GM12878 (cell line): ENCODE data around the gene CWC27. TPM values are rescaled to one million over a fixed set of nuclear protein-coding genes. Genes with fewer than 3 reads are reported as not detected.
A peak's percentile ranks its signal among the peaks of the same experiment; 100 is the strongest.

ENCODE experiments used
- CEBPB ChIP-seq, 2 experiments: fragments of 150-350 bp in 1 of 2; IDR thresholded peaks; 2 replicates each; pipeline ENCODE4 v1.6.1; 2012 to 2014; ENCODE audit warnings: low read depth in 2 of 2, low read length in 2 of 2, borderline replicate concordance in 1 of 2, inconsistent platforms in 1 of 2
- CHD4 ChIP-seq: fragments of 200-600 bp; sonication (generic); IDR thresholded peaks from 2 replicates; pipeline ENCODE4 v1.6.1; 2016; ENCODE audit warnings: mild to moderate bottlenecking
- FOXK2 ChIP-seq: fragments of 450-650 bp; IDR thresholded peaks from 2 replicates; pipeline ENCODE4 v1.6.1; 2017; ENCODE audit warnings: mild to moderate bottlenecking, moderate library complexity
- HDAC6 ChIP-seq: fragments of 200-600 bp; sonication (generic); IDR thresholded peaks from one replicate; pipeline ENCODE4 v1.8.0; 2017; ENCODE audit warnings: antibody characterized with exemption; ENCODE audit not compliant: unreplicated experiment
- JUND ChIP-seq: IDR thresholded peaks from 2 replicates; pipeline ENCODE4 v1.6.1; 2012; ENCODE audit warnings: low read depth, mild to moderate bottlenecking, low read length, improper control_type of control experiment, moderate library complexity
- MXI1 ChIP-seq: fragments of 150-350 bp; IDR thresholded peaks from 2 replicates; pipeline ENCODE4 v1.6.1; 2011; ENCODE audit warnings: low read depth, mild to moderate bottlenecking, inconsistent platforms, low read length, improper control_type of control experiment
- NFXL1 ChIP-seq: fragments of 450-650 bp; IDR thresholded peaks from 2 replicates; pipeline ENCODE4 v1.6.1; 2017; ENCODE audit warnings: antibody characterized with exemption, mild to moderate bottlenecking, borderline replicate concordance
- NR2F1 ChIP-seq: fragments of 450-650 bp; conservative IDR thresholded peaks from 2 replicates; pipeline ENCODE4 v1.6.1; 2017; ENCODE audit warnings: mild to moderate bottlenecking
- PAX5 ChIP-seq: IDR thresholded peaks from 2 replicates; pipeline ENCODE4 v1.6.1; 2011; ENCODE audit warnings: low read depth, low read length, borderline replicate concordance
- POU2F2 ChIP-seq: IDR thresholded peaks from 3 replicates; pipeline ENCODE4 v1.6.1; 2011; ENCODE audit warnings: low read depth, mild to moderate bottlenecking, low read length, borderline replicate concordance
- RAD51 ChIP-seq: fragments of 450-650 bp; IDR thresholded peaks from 2 replicates; pipeline ENCODE4 v1.6.1; 2016; ENCODE audit warnings: moderate library complexity, mild to moderate bottlenecking, inconsistent platforms
- SREBF1 ChIP-seq: IDR thresholded peaks from 2 replicates; pipeline ENCODE4 v1.6.1; 2012; ENCODE audit warnings: mild to moderate bottlenecking, low read length
- TARDBP ChIP-seq: IDR thresholded peaks from 2 replicates; pipeline ENCODE4 v1.6.1; 2016; ENCODE audit warnings: borderline replicate concordance
- TCF12 ChIP-seq: IDR thresholded peaks from 2 replicates; pipeline ENCODE4 v1.6.1; 2011; ENCODE audit warnings: low read depth, mild to moderate bottlenecking, low read length
- ZSCAN29 ChIP-seq: fragments of 450-650 bp; IDR thresholded peaks from 2 replicates; pipeline ENCODE4 v1.6.1; 2017; ENCODE audit warnings: mild to moderate bottlenecking, moderate library complexity
- polyA plus RNA-seq, 11 experiments: library from polyadenylated mRNA; depleted of rRNA in 4 of 11; unstranded in 6 of 11; stranded (reverse) in 5 of 11; fragments of >200 nt; fragmentation: Nextera tagmentation in 4 of 11; fragmentation: Illumina TruSeq in 1 of 11; extraction: Ambion mirVana in 4 of 11; extraction: Trizol in 1 of 11; gene quantifications; 1 replicate in 1 of 11; 2 replicates in 10 of 11; pipeline versions ENCODE4 v1.2.1 to v1.2.3, GENCODE V29; 2011 to 2016; ENCODE audit warnings: inconsistent platforms in 2 of 11, missing spikeins in 2 of 11, low read depth in 1 of 11
- total RNA-seq, 4 experiments: library from RNA; depleted of rRNA in 3 of 4; stranded (reverse); fragments of >200 nt in 3 of 4; fragmentation: Illumina TruSeq in 1 of 4; extraction: Trizol in 1 of 4; gene quantifications; 2 replicates each; pipeline versions ENCODE4 v1.2.1 to v1.2.3, GENCODE V29; 2013 to 2021
- TF ChIP-seq, protein P1 (sequence below): fragments of 450-650 bp; conservative IDR thresholded peaks from 2 replicates; pipeline ENCODE4 v1.6.1; 2017; ENCODE audit warnings: mild to moderate bottlenecking, moderate library complexity
- TF ChIP-seq, protein P2 (sequence below): IDR thresholded peaks from 2 replicates; pipeline ENCODE4 v1.6.1; 2011; ENCODE audit warnings: mild to moderate bottlenecking, low read depth, low read length, moderate library complexity; ENCODE audit not compliant: insufficient replicate concordance
- TF ChIP-seq, protein P3 (sequence below): IDR thresholded peaks from 2 replicates; pipeline ENCODE4 v1.6.1; 2011; ENCODE audit warnings: borderline replicate concordance, low read depth, mild to moderate bottlenecking, moderate library complexity, mixed read lengths, low read length; ENCODE audit not compliant: insufficient read depth; ENCODE audit errors: extremely low read length

Gene CWC27
- total and polyA plus RNA-seq, 10 of the 15 experiments (the other 5 are each of a cell fraction or from before 2014, with no cell fraction given), result 21.7 to 61.9 (median 47.0) TPM

DNA sequence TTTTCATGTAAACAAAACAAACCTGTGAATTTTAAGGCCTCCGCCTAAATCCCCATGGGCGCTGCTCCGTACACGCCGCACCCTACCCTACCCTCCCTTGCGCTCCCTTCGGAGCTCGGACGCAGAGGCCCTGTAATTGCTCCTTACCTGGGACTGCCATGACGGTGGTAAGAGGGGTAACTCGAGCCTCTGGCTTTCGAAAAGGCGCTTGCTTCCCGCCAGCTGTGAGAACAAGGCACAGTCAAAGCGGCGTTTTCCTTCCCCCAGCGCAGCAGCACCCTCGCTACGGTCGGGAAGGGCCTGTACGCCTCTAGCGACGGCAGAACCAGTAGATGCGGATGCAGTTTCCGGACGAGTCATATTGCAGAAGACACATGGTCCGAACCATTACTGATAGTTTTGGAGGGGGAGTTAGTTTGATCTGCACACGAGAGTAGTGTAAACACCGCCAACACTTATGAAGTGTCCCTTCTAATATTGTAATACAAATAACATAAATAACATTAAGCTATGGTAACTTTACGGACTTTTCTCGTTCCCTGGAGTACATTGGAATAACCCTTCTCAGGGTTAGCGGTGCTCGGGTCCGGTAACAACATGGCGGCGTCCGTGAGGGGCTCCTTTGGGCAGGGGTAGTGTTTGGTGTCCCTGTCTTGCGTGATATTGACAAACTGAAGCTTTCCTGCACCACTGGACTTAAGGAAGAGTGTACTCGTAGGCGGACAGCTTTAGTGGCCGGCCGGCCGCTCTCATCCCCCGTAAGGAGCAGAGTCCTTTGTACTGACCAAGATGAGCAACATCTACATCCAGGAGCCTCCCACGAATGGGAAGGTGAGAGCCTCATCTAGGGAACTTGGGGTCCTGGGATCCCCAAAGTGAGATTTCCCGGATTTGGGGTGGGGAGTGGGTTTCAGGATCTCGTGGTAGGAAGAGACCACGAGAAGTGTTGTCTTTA, at the start of gene CWC27, which contains the start of gene SREK1IP1 (continued):
- TF ChIP-seq, protein P1, sequence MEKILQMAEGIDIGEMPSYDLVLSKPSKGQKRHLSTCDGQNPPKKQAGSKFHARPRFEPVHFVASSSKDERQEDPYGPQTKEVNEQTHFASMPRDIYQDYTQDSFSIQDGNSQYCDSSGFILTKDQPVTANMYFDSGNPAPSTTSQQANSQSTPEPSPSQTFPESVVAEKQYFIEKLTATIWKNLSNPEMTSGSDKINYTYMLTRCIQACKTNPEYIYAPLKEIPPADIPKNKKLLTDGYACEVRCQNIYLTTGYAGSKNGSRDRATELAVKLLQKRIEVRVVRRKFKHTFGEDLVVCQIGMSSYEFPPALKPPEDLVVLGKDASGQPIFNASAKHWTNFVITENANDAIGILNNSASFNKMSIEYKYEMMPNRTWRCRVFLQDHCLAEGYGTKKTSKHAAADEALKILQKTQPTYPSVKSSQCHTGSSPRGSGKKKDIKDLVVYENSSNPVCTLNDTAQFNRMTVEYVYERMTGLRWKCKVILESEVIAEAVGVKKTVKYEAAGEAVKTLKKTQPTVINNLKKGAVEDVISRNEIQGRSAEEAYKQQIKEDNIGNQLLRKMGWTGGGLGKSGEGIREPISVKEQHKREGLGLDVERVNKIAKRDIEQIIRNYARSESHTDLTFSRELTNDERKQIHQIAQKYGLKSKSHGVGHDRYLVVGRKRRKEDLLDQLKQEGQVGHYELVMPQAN, result 0 out of 2 replicates have a peak, but pooled peaks have one; percentile 42
- TF ChIP-seq PAX5 (no peak), TCF12 (peak; percentile 59; the same call in 1 of the 2 replicates), NR2F1 (no peak), CHD4 (no peak), JUND (peak; percentile 97), MXI1 (peak; percentile 76), NFXL1 (no peak), TARDBP (no peak), FOXK2 (peak; percentile 98), CEBPB (IDR thresholded peaks at IDR 0.05; ENCODE audit: borderline replicate concordance in 1 of 2, low read depth in 2 of 2, low read length in 2 of 2) (no peak), HDAC6 (no peak), RAD51 (no peak; the same call in 1 of the 2 replicates), SREBF1 (peak; percentile 94), ZSCAN29 (peak; percentile 83; the same call in 1 of the 2 replicates), POU2F2 (no peak; the same call in 2 of the 3 replicates)
- TF ChIP-seq, protein P2, sequence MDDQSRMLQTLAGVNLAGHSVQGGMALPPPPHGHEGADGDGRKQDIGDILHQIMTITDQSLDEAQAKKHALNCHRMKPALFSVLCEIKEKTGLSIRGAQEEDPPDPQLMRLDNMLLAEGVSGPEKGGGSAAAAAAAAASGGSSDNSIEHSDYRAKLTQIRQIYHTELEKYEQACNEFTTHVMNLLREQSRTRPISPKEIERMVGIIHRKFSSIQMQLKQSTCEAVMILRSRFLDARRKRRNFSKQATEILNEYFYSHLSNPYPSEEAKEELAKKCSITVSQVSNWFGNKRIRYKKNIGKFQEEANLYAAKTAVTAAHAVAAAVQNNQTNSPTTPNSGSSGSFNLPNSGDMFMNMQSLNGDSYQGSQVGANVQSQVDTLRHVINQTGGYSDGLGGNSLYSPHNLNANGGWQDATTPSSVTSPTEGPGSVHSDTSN, result no peak
- TF ChIP-seq, protein P3, sequence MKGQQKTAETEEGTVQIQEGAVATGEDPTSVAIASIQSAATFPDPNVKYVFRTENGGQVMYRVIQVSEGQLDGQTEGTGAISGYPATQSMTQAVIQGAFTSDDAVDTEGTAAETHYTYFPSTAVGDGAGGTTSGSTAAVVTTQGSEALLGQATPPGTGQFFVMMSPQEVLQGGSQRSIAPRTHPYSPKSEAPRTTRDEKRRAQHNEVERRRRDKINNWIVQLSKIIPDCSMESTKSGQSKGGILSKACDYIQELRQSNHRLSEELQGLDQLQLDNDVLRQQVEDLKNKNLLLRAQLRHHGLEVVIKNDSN, result no peak
